ENCODE results near the gene IRF2. TPM values are rescaled to one million over a fixed set of nuclear protein-coding genes. Genes with fewer than 3 reads are reported as not detected.

Gene IRF2
- total RNA-seq, 1 donor, result 43.8 TPM

GRCh38 chr4:184408684-184409081 is 65.7 kb downstream of the IRF2 start:
- Histone ChIP-seq H3K79me2 (ENCODE audit: insufficient read depth, low read length) (no peaks in the 10 kb centered on the region), H3K27me3 (ENCODE audit: insufficient read depth, low read length) (no peaks in the 10 kb centered on the region), H2AFZ (ENCODE audit: low read length) (no peak overlapping the region), H3K4me3 (ENCODE audit: insufficient read depth, low read length) (no peak overlapping the region), H4K20me1 (ENCODE audit: insufficient read depth, low read length) (no peaks in the 10 kb centered on the region), H3K36me3 (ENCODE audit: insufficient read depth, low read length) (peaks cover 23% of the 10 kb centered on the region), H3K27ac (ENCODE audit: low read depth, low read length) (peak overlapping the region; percentile 70), H3K9me3 (ENCODE audit: low read depth, low read length) (no peaks in the 10 kb centered on the region), H3K4me2 (ENCODE audit: insufficient read depth, low read length) (peak overlapping the region; percentile 12), H3K4me1 (ENCODE audit: insufficient read depth, low read length) (peaks cover 20% of the 10 kb centered on the region)
- TF ChIP-seq CTCF (IDR thresholded peaks at IDR 0.05; ENCODE audit: extremely low read depth, low read depth, low read length), result no peak
- no peak for DNase-seq (ENCODE audit: insufficient read length, low spot score, missing footprints)

DNA sequence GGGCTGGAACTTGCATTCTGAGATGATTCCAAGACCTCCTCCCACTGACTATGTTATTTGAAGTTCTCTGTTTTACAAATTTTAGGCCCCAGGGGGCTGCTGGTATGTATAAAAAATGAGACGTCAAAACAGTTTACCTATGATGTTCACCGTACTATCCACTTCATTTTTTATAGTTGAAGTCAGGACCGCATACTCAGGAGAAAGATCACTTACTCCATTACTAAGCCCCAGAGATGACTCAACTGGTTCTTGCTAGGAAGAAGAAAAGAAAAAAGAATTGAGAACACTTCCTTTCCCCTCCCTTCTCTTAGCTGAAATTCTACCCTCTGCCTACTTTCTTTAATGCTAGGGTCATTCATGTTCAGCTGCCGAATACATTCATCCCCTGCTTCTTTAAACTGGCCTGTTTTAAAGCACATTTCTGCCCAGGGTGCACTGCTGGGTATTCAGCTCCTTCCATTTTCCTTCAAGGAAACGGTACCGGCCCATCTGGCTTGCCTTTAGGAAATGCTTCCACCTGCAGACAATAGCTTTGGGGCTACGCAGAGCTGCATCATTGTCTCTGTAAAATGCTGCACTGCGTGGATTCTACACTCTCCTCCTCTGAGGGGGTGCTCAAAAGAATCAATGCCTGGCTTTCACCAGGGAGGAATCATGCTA is 66.2 kb downstream of the IRF2 start:
- Histone ChIP-seq H3K9me3 (ENCODE audit: low read depth, low read length) (no peaks in the 10 kb centered on the region), H2AFZ (ENCODE audit: low read length) (no peak overlapping the region), H3K27me3 (ENCODE audit: insufficient read depth, low read length) (no peaks in the 10 kb centered on the region), H4K20me1 (ENCODE audit: insufficient read depth, low read length) (no peaks in the 10 kb centered on the region), H3K79me2 (ENCODE audit: insufficient read depth, low read length) (no peaks in the 10 kb centered on the region), H3K27ac (ENCODE audit: low read depth, low read length) (peak overlapping the region; percentile 70), H3K4me2 (ENCODE audit: insufficient read depth, low read length) (peak overlapping the region; percentile 12), H3K4me1 (ENCODE audit: insufficient read depth, low read length) (peaks cover 26% of the 10 kb centered on the region), H3K4me3 (ENCODE audit: insufficient read depth, low read length) (peak overlapping the region; percentile 8), H3K36me3 (ENCODE audit: insufficient read depth, low read length) (peaks cover 20% of the 10 kb centered on the region)
- peak; percentile 91 for DNase-seq (ENCODE audit: insufficient read length, low spot score, missing footprints)
- no peak for TF ChIP-seq CTCF (IDR thresholded peaks at IDR 0.05; ENCODE audit: extremely low read depth, low read depth, low read length)

DNA sequence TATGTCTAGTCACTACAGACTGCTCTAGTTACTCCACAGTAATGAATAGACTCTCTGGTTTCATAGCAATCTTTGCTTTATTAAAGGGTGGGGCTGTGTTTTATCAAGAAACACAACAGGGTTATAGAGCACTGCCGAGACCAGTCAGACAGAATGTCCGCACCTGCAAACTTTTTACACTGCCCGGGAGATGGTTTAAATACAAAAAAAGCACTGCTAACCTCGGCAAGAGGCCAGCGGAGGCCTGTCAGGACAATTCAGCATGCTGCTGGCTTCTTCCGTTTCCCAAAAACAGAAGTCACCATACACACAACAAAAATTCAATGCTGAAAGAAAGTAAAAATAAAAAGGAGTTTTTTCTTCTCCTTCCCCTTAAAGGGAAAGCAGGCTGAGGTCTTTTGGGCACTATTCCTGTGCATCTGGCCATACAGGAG is 67.4 kb downstream of the IRF2 start:
- H3K27me3 ChIP-seq (ENCODE audit: insufficient read depth, low read length), result no peaks in the 10 kb centered on the region
- no peaks in the 10 kb centered on the region for H3K79me2 ChIP-seq (ENCODE audit: insufficient read depth, low read length)
- peaks cover 28% of the 10 kb centered on the region for H3K4me1 ChIP-seq (ENCODE audit: insufficient read depth, low read length)
- H3K9me3 ChIP-seq (ENCODE audit: low read depth, low read length), result no peaks in the 10 kb centered on the region
- H2AFZ ChIP-seq (ENCODE audit: low read length), result no peak overlapping the region
- DNase-seq (ENCODE audit: insufficient read length, low spot score, missing footprints), result no peak
- H3K27ac ChIP-seq (ENCODE audit: low read depth, low read length), result peak overlapping the region; percentile 10
- H3K4me2 ChIP-seq (ENCODE audit: insufficient read depth, low read length), result no peak overlapping the region
- no peak for TF ChIP-seq CTCF (IDR thresholded peaks at IDR 0.05; ENCODE audit: extremely low read depth, low read depth, low read length)
- H3K36me3 ChIP-seq (ENCODE audit: insufficient read depth, low read length), result peaks cover 20% of the 10 kb centered on the region
- no peaks in the 10 kb centered on the region for H4K20me1 ChIP-seq (ENCODE audit: insufficient read depth, low read length)
- no peak overlapping the region for H3K4me3 ChIP-seq (ENCODE audit: insufficient read depth, low read length)

DNA sequence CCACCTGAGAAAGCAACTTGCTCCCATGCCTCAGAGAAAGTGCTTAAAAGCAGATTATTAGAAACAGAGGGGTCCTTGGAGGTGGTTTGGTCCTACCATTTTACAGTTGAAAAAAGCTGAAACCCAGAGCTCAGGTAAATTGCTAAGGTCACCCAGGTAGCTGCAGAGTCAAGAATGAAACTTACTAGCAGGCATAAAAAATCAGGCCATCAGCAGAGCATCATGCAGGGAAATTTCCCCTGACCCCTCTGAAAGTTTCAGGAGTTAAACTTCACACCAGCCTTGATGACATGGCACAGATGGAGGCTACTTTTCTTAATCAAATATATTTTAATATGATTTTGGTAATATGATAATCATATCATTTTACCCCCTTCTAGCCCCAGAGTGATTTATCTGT is 70.3 kb downstream of the IRF2 start:
- peaks cover 50% of the 10 kb centered on the region for H3K4me1 ChIP-seq (ENCODE audit: insufficient read depth, low read length)
- H3K27ac ChIP-seq (ENCODE audit: low read depth, low read length), result no peak overlapping the region
- H3K27me3 ChIP-seq (ENCODE audit: insufficient read depth, low read length), result no peaks in the 10 kb centered on the region
- DNase-seq (ENCODE audit: insufficient read length, low spot score, missing footprints), result no peak
- H2AFZ ChIP-seq (ENCODE audit: low read length), result no peak overlapping the region
- H3K9me3 ChIP-seq (ENCODE audit: low read depth, low read length), result no peaks in the 10 kb centered on the region
- no peak for TF ChIP-seq CTCF (IDR thresholded peaks at IDR 0.05; ENCODE audit: extremely low read depth, low read depth, low read length)
- no peak overlapping the region for H3K4me2 ChIP-seq (ENCODE audit: insufficient read depth, low read length)
- H4K20me1 ChIP-seq (ENCODE audit: insufficient read depth, low read length), result no peaks in the 10 kb centered on the region
- H3K4me3 ChIP-seq (ENCODE audit: insufficient read depth, low read length), result no peak overlapping the region
- H3K79me2 ChIP-seq (ENCODE audit: insufficient read depth, low read length), result no peaks in the 10 kb centered on the region
- H3K36me3 ChIP-seq (ENCODE audit: insufficient read depth, low read length), result peaks cover 20% of the 10 kb centered on the region
